GM21529 (cell line): ENCODE measurements around the gene CCSER1.
A peak's percentile ranks its signal among the peaks of the same experiment; 100 is the strongest.
"Not testable (repeated sequence)": the region's sequence is repeated elsewhere in the genome, so short reads cannot be mapped to it uniquely, and the experiment has no call there.

Experiments
- ATAC-seq: cut with Tn5 transposase; IDR thresholded peaks from one replicate; pipeline ENCODE4 v1.9.1; 2021; ENCODE audit not compliant: unreplicated experiment

Gene CCSER1

DNA sequence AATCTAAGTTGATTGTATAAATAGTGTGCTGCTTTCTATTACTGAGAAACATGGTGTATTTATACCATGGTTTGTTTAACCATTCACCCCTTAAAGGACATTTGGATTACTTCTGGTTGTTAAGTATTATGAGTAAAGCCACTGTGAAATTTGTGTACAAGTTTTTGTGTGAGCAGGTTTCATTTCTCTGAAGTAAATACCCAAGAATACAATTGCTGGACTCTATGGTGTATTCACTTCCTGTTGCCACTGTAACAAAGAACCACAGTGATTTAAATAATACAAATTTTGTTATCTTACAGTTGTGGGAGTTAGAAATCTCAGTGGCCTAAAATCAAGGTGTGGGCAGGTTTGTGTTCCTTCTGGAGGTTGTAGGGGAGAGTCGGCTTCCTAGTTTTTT lies 869.6 kb downstream of the CCSER1 start:
- ATAC-seq = peak; percentile 36

GRCh38 chr4:91015861-91016260 lies 888.7 kb downstream of the CCSER1 start:
- no peak for ATAC-seq

- ATAC-seq = no peak
Observed at GRCh38 chr4:91019513-91019912, 892.3 kb downstream of the CCSER1 start.

GRCh38 chr4:91025241-91026148 lies 898.3 kb downstream of the CCSER1 start:
- no peak for ATAC-seq

- ATAC-seq = no peak
Observed at GRCh38 chr4:91028228-91028627, 901.0 kb downstream of the CCSER1 start.

DNA sequence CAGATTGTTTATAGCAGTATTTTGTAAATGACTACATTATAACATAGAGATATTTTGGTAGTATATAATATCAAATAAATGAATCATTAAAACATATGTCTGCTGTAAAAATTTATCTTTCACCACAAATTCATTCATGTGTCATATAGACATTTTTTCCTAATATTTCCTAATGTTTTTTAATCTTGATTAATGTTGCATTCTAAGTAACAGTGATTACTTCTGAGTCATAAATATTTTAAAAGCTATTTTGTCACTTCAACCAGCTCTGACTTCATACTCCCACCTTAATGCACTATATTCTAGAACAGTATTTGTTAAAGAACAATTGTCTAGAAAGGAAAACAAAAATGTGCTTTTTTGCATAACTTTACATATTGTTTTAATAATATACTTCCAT lies 904.6 kb downstream of the CCSER1 start:
- ATAC-seq = no peak

DNA sequence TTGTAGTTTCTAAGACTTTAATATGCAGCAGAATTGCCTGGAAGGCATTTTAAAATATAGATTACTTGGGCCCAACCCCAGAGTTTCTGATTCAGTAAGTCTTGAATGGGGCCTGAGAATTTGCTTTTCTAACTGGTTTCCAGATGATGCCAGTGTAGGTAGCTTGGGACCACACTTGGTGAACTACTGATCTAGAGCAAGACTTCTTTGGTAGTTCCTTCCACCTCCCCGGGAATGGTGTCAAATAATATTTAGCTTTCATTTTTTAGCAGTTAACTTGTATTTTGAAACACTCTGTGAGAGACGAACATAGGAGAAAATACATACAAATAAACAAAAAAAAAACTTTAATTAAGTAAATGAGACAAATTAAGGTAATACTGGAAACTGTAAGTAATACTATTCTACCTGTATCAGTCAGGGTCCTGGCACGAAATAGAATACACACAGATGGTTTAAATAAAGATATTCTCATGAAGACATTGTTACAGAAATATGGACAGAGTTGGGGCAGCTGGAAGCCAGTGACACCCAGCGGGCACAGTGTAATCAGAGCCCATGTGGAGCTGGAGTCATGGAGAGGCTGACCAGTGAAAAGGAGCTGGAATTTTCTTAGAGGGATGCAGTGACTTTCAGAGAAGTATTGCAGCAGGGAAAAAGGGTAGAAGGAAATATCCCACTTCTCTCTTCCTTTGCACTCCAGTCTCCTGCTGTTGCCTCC lies 905.7 kb downstream of the CCSER1 start:
- ATAC-seq = no peak

DNA sequence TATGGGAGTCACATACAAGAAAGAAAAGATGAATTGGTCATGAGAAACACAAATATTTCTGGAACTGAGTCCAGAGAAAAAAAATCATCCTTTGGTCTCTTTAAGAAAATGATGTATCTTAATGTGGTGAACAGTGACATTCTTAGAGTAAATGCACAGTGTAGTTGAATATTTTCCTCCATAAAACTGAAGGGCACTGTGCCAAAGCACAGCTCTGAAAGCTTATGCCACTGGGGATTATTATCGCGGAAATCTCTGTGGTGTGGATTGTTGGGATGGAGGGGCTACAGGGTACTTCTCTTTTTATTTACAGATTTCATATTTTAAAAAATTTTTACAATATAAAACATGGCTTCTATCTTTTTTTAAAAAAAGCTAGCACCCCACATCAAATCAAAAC lies 908.1 kb downstream of the CCSER1 start:
- ATAC-seq = no peak

DNA sequence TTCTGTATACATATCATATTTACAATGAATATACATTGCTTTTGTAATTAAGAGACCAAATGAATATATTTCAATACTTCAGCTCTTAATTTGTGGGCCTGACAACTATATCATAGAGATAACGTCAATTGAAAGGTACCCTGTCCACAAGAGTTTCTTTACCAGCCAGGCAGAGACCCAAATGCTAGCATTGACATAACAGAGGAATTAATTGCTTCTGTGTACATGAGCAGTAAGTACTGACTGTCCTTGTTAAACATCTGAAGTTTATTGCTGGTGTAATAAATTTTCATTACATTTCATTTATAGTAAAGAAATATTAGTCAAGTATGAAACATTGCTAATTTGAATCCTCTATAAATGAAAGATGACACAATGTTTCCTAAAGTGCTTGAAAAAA lies 910.8 kb downstream of the CCSER1 start:
- ATAC-seq = no peak

DNA sequence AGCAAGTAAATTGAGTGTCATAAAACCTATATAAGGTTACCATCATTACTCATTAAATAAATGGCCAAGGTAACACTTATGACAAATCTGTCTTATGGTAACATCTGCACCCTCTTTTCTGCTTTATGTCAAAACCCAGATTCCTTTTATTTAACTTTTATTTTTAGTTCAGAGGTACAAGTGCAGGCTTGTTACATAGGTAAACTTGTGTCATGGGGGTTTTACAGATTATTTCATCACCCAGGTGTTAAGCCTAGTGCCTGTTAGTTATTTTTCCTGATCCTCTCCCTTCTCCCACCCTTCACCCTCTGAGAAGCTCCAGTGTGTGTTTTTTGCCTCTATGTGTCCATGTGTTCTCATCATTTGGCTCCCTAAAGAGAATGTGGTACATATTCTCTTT lies 930.7 kb downstream of the CCSER1 start:
- ATAC-seq = no peak

- no peak for ATAC-seq
Observed at GRCh38 chr4:91058345-91058744, 931.2 kb downstream of the CCSER1 start.

- ATAC-seq = no peak
Observed at GRCh38 chr4:91064157-91064853, 937.1 kb downstream of the CCSER1 start.

- no peak for ATAC-seq
Observed at GRCh38 chr4:91065117-91065516, 937.9 kb downstream of the CCSER1 start.

- no peak for ATAC-seq
Observed at GRCh38 chr4:91070736-91071135, 943.5 kb downstream of the CCSER1 start.

DNA sequence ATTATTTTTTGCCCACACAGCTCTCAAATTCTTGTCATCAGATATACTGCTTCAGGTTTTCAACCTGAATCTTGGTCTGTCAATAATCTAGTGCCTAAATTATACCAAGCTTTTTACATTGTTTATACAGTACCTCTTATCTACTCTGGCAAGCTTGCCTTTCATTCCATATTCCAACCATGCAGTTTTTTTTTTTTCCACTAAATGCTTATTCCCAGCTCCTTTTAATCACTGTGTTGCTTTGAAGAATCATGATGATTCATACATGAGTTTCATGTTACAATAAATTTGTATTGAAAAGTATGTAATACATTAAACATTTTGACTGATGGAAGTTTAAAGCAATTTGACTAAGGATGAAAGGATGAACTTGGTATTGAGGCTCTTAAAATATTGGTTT lies 949.0 kb downstream of the CCSER1 start:
- no peak for ATAC-seq

DNA sequence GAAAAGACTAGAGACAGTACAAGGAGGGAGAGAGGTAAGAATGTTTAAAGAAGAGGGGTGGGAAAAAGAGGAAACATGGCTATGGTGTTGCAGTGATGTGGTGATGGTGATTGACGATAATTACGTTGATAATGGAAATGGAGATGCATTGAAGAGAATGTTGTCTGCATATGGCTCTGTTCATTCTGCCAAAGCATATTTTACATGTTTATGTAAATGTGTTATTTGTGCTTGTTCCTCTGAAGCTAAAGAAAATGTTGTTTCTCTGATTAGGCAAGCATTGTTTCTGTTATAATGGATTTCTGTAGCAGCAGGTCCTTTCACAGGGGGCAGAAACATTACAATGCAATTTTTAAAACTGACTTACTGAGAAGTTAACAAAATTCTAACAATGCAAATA lies 958.8 kb downstream of the CCSER1 start:
- no peak for ATAC-seq

GRCh38 chr4:91087743-91088142 lies 960.5 kb downstream of the CCSER1 start:
- ATAC-seq = no peak

DNA sequence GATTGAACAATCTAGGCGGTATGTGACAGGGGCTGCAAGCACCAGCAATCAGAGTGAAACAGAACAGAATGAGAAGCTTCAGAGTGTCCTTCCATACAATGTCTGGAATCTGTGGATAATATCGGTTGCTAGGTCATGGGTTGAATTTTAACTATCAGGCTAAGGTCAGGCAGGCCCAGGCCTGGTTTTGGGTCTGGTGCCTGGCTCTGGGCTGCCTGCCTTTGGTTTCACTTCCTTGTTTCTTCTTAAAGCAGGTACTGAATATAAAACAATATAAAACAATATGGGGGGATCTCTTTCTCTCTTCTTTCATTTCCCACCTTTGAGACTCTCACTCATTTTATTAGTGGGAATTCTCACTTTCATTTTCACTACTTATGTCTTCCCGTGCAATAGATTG lies 962.0 kb downstream of the CCSER1 start:
- no peak for ATAC-seq

DNA sequence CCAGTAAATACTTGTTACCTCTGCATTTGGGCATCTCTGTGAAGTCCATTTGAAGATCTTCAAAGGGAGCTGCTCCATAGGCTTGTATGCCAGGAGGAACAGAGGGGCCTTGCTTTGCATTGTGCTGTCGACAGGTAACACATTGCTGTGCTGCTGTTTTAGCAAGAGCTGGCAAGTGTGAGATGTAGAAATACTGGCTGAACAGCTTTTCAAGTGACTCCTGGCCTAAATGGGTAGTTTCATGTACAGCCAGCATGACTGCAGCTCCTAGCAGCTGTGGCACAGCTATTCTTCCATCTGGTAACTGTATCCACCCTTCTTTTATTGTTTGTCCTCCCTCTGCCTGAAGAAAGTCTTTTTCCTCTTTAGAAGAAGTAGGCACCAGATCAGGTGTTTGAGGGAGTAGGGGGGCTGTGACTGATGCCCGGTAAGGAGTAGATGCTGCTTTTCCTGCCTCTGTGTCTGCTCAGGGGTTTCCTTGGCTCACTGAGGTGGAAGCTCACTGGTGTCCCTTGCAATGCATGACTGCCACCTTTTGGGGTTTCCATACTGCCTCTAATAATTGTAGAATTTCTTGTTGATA lies 965.3 kb downstream of the CCSER1 start:
- no peak for ATAC-seq

- not testable (repeated sequence) for ATAC-seq
Observed at GRCh38 chr4:91094220-91094619, 967.0 kb downstream of the CCSER1 start.

DNA sequence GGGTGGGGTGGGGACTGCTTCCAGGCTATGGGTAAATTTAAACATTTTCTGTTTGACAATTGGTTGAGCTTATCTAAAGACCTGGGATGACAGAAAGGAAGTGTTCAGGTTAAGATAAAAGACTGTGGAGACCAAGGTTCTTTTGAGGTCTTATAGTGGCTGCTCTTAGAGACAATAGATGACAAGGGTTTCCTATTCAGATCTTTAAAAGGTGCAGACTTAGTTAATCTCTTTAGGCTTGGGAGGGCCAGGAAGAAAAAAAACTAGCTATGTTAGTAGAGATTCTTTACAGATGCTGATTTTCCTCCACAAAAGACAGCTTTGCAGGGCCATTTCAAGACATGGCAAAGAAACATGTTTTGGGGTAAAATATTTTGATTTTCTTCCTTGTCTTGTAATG lies 972.5 kb downstream of the CCSER1 start:
- no peak for ATAC-seq
